ENCODE data around the gene LIF.
A peak's percentile ranks its signal among the peaks of the same experiment; 100 is the strongest.
"Not testable (repeated sequence)": the region's sequence is repeated elsewhere in the genome, so short reads cannot be mapped to it uniquely, and the experiment has no call there.

Gene LIF

GRCh38 chr22:30204015-30204741 lies 42.4 kb downstream of the LIF start:
- peak; percentile 46 for DNase-seq

GRCh38 chr22:30202531-30203006 lies 44.0 kb downstream of the LIF start:
- DNase-seq = no peak

- DNase-seq = no peak
Measured at GRCh38 chr22:30201945-30202344, 44.6 kb downstream of the LIF start.

- not testable (repeated sequence) for DNase-seq
Measured at GRCh38 chr22:30200905-30201304, 45.7 kb downstream of the LIF start.

GRCh38 chr22:30198921-30199320 lies 47.6 kb downstream of the LIF start:
- no peak for DNase-seq

- no peak for DNase-seq
Measured at GRCh38 chr22:30198152-30198825, 48.3 kb downstream of the LIF start.

GRCh38 chr22:30197389-30197788 lies 49.2 kb downstream of the LIF start:
- no peak for DNase-seq

GRCh38 chr22:30196880-30197336 lies 49.7 kb downstream of the LIF start:
- DNase-seq = no peak

GRCh38 chr22:30196141-30196879 lies 50.2 kb downstream of the LIF start:
- DNase-seq = peak; percentile 64

- peak; percentile 83 for DNase-seq
Measured at GRCh38 chr22:30195245-30196140, 51.1 kb downstream of the LIF start.

- no peak for DNase-seq
Measured at GRCh38 chr22:30193031-30193775, 53.4 kb downstream of the LIF start.

- DNase-seq = no peak
Measured at GRCh38 chr22:30192427-30192826, 54.1 kb downstream of the LIF start.

GRCh38 chr22:30191040-30191701 lies 55.4 kb downstream of the LIF start:
- no peak for DNase-seq

GRCh38 chr22:30190574-30190973 lies 56.0 kb downstream of the LIF start:
- no peak for DNase-seq

All from OCI-M1 (cell line).